Cortex of kidney (tissue), 1 donor: ENCODE measurements around the gene ZNF473.
"Not testable (repeated sequence)": the region's sequence is repeated elsewhere in the genome, so short reads cannot be mapped to it uniquely, and the experiment has no call there.

Experiments used
- DNase-seq: peaks from one replicate; lab custom pipeline; 2025; lab: John Stamatoyannopoulos, UW

The ZNF473 gene

DNA sequence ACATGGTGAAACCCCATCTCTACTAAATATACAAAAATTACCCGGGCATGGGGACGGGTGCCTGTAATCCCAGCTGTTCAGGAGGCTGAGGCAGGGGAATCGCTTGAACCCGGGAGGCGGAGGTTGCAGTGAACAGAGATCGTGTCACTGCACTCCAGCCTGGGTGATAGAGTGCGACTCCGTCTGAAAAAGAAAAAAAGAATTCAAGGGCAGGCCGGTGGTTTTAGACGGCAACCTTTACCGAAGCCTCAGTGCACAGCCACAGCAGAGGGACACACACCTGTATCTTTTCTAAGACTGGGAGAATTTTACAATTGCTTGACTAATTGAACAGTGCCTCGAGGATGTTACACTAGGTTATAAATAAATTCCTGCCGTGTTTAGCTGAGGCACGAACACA, 73.9 kb downstream of the ZNF473 start:
- DNase-seq: not testable (repeated sequence)

DNA sequence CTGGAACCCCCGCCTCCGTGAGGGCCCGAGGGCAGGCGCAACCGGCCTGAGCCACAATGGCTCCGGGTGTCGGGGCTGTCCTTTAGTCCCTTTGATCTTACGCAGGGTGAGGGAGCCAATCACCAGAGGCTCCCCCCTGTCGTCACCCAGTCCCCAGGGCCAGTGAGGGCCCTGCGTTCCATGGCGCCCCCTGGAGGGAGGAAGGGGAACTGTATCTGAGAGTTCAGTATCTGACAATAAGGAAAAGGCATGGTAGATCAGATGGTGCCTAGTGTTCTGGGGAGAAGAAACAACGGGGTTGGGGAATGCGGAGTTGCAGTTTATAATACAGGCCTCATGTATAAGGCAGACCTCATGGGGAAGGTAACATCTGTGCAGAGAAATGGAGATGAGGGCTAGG, 75.1 kb downstream of the ZNF473 start:
- not testable (repeated sequence) for DNase-seq
